Measurements from ENCODE around the gene CMTM6.
"Not testable (repeated sequence)": the region's sequence is repeated elsewhere in the genome, so short reads cannot be mapped to it uniquely, and the experiment has no call there.

CMTM6 gene

DNA sequence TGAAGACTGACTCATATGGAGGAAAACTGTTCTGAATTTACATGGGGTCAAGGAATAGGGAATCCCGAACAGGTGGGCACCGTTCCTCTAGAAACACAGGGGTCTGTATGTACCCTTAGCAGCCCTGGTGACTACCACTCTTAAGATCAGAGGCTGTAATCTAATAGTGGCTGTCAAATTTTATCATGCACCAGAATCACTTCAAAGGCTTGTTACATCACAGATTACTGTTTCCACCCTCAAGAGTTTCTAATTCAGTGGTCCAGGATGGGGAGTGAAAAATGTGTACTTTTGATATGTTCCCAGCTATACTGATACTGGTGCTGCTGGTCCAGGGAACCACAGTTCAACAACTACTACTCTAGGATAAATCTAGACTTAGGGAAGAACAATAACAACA is 40.2 kb upstream of the CMTM6 start:
- TF ChIP-seq, protein P1, sequence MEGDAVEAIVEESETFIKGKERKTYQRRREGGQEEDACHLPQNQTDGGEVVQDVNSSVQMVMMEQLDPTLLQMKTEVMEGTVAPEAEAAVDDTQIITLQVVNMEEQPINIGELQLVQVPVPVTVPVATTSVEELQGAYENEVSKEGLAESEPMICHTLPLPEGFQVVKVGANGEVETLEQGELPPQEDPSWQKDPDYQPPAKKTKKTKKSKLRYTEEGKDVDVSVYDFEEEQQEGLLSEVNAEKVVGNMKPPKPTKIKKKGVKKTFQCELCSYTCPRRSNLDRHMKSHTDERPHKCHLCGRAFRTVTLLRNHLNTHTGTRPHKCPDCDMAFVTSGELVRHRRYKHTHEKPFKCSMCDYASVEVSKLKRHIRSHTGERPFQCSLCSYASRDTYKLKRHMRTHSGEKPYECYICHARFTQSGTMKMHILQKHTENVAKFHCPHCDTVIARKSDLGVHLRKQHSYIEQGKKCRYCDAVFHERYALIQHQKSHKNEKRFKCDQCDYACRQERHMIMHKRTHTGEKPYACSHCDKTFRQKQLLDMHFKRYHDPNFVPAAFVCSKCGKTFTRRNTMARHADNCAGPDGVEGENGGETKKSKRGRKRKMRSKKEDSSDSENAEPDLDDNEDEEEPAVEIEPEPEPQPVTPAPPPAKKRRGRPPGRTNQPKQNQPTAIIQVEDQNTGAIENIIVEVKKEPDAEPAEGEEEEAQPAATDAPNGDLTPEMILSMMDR (IDR thresholded peaks at IDR 0.05; ENCODE audit: low read depth, low read length, missing control alignments): no peak
- in situ Hi-C loops (cut with HindIII; ENCODE audit: low sequenced_read_pairs): no loop called here
- no peak for DNase-seq (ENCODE audit: low read depth)
- no peak overlapping the region for H3K4me3 ChIP-seq (ENCODE audit: low read depth, low read length)

DNA sequence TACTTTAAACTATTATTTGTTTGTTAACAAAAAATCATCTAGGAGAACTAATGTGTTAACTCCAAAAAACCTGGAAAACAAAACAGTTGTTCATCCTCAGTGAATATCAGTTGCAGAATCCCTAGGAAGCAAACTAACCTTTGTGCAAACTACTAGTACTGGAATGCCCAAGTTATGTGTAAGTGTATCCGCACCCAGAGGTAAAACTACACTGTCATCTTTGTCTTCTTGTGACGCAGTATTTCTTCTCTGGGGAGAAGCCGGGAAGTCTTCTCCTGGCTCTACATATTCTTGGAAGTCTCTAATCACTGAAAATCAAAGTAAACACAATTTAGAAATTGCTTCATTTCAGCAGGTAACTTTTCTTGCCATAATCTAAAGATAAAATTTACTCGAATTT is 38.2 kb upstream of the CMTM6 start:
- DNase-seq (ENCODE audit: low read depth): no peak
- TF ChIP-seq, protein P1 (IDR thresholded peaks at IDR 0.05; ENCODE audit: low read depth, low read length, missing control alignments): no peak
- no peak overlapping the region for H3K4me3 ChIP-seq (ENCODE audit: low read depth, low read length)
- in situ Hi-C loops (cut with HindIII; ENCODE audit: low sequenced_read_pairs): no loop called here

DNA sequence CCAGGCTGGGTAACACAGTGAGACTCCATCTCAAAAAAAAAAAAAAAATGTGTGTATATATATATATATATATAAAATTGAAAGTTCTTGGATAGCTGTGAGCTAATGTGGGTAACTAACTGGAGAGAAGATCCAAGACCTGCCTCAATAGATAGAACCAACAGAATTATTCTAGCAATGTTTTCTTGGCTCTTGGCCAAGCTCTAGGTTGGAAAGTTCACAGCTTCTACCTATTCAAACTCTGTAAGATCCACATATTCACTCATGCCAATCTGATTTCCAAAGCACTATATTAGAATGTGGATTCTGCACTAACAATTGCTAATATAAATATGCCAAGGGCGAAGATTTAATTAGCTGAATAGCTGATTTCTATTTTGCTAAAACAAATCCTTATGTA is 29.8 kb upstream of the CMTM6 start:
- in situ Hi-C loops (cut with HindIII; ENCODE audit: low sequenced_read_pairs): no loop called here
- DNase-seq (ENCODE audit: low read depth): no peak
- TF ChIP-seq, protein P1 (IDR thresholded peaks at IDR 0.05; ENCODE audit: low read depth, low read length, missing control alignments): no peak
- H3K4me3 ChIP-seq (ENCODE audit: low read depth, low read length): no peak overlapping the region

DNA sequence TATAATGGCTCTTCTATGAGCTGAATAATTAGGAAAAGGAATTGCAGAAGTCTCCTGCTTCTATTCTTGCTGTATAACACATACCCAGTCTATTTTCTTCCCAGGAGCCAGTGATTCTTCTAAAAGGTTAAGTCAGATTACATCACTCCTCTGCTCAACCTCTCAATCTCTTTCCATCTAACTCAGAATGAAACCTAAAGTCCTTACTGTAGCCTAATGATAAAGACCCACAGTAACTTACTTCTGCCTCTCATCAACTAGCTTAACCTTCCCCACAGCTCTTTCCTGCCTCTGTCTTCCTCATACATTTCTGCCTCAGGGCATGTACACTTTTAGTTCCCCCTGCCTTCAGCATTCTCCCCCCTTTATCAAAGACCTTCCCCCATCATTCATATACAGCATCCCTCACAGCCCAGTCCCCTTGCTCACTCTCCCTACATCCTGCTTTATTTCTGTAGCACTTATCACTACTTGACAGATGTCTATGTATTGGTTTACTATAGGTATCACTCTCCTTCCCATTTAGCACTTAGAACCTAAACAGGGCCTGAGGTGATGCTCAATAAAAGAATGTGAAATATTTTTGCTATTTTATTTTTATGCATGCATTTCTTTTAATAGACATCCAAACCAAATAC is 28.5 kb upstream of the CMTM6 start:
- DNase-seq (ENCODE audit: low read depth): no peak
- in situ Hi-C loops (cut with HindIII; ENCODE audit: low sequenced_read_pairs): no loop called here
- H3K4me3 ChIP-seq (ENCODE audit: low read depth, low read length): no peak overlapping the region
- TF ChIP-seq, protein P1 (IDR thresholded peaks at IDR 0.05; ENCODE audit: low read depth, low read length, missing control alignments): no peak

DNA sequence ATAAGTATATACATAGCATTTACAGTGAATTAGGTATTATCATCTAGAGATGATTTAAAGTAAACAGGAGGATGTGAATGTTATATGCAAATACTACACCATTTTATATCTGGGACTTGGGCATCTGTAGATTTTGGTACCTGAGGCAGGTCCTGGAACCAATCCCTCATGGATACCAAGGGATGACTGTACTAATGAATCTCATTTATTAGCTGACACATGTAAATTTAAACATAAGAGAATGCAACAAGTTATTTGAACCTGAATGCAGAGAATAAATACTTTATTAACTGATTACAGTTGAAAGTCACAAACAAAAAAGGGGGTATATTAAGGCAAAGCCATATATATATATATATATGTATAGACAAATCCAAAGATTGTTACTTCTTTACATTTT is 23.1 kb upstream of the CMTM6 start:
- in situ Hi-C loops (cut with HindIII; ENCODE audit: low sequenced_read_pairs): no loop called here
- no peak for DNase-seq (ENCODE audit: low read depth)
- TF ChIP-seq, protein P1 (IDR thresholded peaks at IDR 0.05; ENCODE audit: low read depth, low read length, missing control alignments): no peak
- no peak overlapping the region for H3K4me3 ChIP-seq (ENCODE audit: low read depth, low read length)

DNA sequence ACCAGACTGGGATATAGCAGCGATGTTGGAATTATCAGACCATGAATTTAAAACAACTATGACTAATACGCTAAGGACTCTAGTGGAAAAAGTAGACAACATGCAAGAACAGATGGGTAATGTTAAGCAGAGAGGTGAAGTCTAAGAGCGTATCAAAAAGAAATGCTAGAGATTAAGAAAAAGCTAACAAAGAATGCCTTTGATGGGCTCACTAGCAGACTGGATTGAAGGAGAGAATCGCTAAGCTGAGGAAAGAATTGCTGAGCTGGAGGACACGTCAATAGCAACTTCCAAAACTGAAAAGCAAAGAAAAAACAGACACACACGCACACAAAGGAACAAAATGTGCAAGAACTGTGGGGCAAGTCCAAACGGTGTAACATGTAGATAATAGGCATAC is 20.0 kb upstream of the CMTM6 start:
- DNase-seq (ENCODE audit: low read depth): no peak
- H3K4me3 ChIP-seq (ENCODE audit: low read depth, low read length): no peak overlapping the region
- TF ChIP-seq, protein P1 (IDR thresholded peaks at IDR 0.05; ENCODE audit: low read depth, low read length, missing control alignments): no peak
- in situ Hi-C loops (cut with HindIII; ENCODE audit: low sequenced_read_pairs): no loop called here

DNA sequence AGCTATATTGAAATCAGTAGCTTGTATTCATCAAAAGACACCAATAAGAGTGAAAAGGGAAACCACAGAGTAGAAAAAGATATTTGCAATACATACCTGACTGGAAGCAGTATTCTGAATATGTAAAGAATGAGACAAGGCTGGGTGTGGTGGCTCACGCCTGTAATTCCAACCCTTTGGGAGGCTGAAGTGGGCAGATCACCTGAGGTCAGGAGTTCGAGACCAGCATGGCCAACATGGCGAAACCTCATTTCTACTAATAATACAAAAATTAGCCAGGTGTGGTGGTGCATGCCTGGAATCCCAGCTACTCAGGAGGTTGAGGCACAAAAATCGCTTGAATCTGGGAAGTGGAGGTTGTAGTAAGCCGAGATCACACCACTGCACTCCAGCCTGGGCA is 16.3 kb upstream of the CMTM6 start:
- DNase-seq (ENCODE audit: low read depth); in situ Hi-C loops (cut with HindIII; ENCODE audit: low sequenced_read_pairs); H3K4me3 ChIP-seq (ENCODE audit: low read depth, low read length): not testable (repeated sequence)

DNA sequence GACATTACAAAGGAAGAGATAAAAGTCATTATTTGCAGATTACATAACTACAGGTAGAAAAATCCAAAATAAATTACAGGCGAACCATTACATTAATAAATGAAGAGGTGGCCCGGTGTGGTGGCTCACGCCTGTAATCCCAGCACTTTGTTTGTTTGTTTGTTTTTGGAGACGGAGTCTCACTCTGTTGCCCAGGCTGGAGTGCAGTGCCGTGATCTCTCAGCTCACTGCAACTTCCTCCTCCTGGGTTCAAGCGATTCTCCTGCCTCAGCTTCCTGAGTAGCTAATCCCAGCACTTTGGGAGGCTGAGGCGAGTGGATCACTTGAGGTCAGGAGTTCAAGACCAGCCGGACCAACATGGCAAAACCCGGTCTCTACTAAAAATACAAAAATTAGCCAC is 14.1 kb upstream of the CMTM6 start:
- DNase-seq (ENCODE audit: low read depth); H3K4me3 ChIP-seq (ENCODE audit: low read depth, low read length); in situ Hi-C loops (cut with HindIII; ENCODE audit: low sequenced_read_pairs): not testable (repeated sequence)

Data from astrocyte of the cerebellum (primary cell).